GM21526 (cell line): ENCODE measurements around the gene COX7A2.

ENCODE experiments used
- ATAC-seq: cut with Tn5 transposase; IDR thresholded peaks from one replicate; pipeline ENCODE4 v1.9.1; 2021; ENCODE audit warnings: moderate library complexity; ENCODE audit not compliant: unreplicated experiment, low FRiP score

The COX7A2 gene

DNA sequence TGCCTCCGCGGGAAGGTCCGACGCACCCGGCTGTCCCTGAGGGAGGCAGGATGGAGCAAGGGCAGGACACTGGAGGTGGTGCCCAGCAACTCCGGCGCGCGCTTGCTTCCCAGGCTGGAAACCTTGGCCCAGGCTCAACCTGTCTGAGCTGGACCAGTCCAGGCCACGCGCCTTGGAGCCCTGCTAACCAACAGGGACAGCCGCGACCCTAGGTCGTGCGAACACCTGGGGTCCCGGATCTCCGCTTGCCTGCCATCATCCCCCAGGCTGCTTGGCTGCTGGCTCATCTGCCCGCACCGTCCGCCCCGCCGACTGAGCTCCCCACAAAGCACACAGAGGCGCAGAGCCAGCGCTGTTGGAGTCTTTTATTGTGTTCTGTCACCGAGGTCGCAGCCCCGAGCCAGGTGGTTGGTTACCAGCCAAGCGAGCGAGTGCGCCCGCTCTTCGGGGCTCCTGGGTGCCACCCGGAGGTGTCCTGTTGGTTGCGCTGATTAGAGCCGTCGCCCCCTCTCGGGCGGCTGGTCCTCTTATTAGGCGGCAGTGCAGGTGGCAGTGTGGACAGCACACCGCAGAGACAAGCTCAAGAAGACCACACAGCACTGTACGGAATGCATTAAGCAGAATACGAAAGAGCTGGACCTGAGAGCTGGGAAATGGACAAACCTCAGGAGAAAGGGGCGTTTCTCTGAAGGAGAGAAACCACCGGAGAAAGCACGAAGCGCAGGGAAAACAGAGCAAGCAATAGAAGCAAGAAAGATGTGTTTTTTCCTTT is 41.5 kb downstream of the COX7A2 start:
- no peak for ATAC-seq

GRCh38 chr6:75201021-75201420 is 42.6 kb downstream of the COX7A2 start:
- ATAC-seq, result no peak

- ATAC-seq, result no peak
These were observed 43.7 kb downstream of the COX7A2 start for GRCh38 chr6:75199889-75200288.

DNA sequence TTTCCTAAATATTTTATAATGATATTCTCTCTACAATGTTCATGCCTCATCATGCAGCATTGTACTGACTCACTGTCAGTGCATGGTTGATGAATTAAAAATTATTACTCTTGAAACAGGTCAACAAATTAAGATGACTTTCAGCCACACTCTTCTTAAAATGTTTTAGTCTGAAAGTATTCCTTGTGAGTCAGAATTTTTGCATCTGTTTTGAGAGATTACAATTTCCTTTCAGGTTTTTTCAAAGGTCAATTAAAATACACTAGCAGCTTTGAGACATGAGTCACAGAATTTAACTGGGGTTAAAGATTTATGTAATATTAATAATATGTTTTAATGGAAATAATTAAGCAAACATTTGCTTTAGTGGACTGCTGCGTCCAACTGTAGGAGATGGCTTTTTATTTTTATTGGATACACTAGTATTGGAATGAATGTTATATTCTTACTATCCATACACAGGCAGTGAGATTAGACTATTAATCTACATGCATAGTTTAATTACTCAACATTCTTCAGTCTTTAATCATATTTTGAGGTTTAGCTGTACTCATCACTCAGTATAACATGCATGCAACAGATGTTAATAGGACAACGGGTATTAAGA is 47.4 kb downstream of the COX7A2 start:
- ATAC-seq, result no peak

DNA sequence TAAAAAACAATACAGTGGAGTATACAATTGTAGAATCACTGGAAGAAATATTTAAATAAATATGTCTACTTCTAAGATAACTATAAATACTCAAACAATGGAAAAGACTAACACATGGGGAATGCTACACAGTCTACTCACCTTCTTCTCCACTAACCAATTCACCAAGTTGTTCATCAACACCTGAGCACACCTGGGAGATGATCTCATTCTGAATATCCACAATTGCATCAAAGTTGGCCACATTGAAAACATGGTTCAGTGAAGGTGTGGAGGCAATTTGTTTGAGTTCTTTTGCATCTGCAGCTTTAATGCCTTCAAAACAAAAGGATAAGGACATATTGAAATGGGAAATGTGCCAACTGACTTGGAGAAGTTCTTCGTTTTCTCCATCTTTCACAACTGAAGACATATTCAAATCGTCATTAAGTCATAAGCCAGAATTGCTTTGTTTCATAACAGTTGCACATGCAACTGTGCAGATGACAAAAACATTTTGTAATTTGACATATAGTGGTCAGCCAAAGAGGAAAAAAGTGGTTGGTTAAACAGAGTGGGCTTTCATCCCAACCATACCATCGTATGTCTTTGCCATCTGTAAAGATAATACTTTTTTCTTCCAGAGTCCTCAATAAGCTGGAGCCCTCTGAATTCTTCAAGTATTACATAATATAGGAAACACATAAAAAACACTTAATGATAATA is 55.2 kb downstream of the COX7A2 start:
- ATAC-seq, result no peak
